Suprapubic skin (tissue), 4 donors: Measurements from ENCODE around the gene BICD1.

ENCODE experiments used
- CTCF ChIP-seq, 2 donors: fragments of 200-600 bp in 1 of 2; fragments of 450-650 bp in 1 of 2; sonication (generic) in 1 of 2; IDR thresholded peaks; one replicate each; pipeline ENCODE4 v1.5.1; 2016 to 2019; ENCODE audit warnings: antibody characterized with exemption in 2 of 2, mild to moderate bottlenecking in 1 of 2, moderate library complexity in 1 of 2
- EP300 ChIP-seq: sonication (generic); formaldehyde crosslinking; IDR thresholded peaks from one replicate; pipeline ENCODE4 v1.6.1; 2017; ENCODE audit warnings: antibody characterized with exemption
- POLR2AphosphoS5 ChIP-seq, 3 donors: sonication (generic); formaldehyde crosslinking; IDR thresholded peaks; one replicate each; pipeline ENCODE4 v1.6.1; 2017; ENCODE audit warnings: antibody characterized with exemption in 3 of 3

- TF ChIP-seq CTCF (IDR thresholded peaks at IDR 0.05) (no peak), EP300 (no peak), POLR2AphosphoS5 (IDR thresholded peaks at IDR 0.05) (no peak)
Measured at GRCh38 chr12:32249777-32250176, 143.1 kb downstream of the BICD1 start.
